DMS114 treated with DMSO at 0.1 percent for 48 hours (cell line): ENCODE results near the gene CYP2R1.

ENCODE experiments used
- DNase-seq: peaks from one replicate; lab custom pipeline; 2025; ENCODE audit not compliant: unreplicated experiment; lab: John Stamatoyannopoulos, UW

Gene CYP2R1, protein sequence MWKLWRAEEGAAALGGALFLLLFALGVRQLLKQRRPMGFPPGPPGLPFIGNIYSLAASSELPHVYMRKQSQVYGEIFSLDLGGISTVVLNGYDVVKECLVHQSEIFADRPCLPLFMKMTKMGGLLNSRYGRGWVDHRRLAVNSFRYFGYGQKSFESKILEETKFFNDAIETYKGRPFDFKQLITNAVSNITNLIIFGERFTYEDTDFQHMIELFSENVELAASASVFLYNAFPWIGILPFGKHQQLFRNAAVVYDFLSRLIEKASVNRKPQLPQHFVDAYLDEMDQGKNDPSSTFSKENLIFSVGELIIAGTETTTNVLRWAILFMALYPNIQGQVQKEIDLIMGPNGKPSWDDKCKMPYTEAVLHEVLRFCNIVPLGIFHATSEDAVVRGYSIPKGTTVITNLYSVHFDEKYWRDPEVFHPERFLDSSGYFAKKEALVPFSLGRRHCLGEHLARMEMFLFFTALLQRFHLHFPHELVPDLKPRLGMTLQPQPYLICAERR

DNA sequence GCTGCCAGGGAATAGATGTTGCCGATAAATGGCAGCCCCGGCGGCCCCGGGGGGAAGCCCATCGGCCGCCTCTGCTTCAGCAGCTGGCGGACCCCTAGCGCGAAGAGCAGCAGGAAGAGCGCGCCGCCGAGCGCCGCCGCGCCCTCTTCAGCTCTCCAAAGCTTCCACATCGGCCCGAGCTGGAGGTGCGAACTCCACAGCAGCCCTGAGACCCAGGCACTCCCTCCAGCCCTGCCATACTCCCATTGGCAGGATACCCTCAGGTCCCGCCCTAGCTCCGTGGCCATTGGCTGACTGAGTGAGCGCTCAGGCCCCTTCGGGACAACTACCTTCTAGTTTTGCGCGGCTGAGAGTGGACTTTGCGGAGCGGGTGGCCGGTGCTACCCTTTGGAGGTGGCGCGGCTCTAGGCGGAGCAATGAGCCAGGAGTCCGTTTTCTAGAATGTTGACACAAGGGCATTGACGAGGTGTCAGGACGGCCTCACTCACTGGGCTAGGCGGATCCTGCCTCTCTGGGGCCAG is at the start of gene CYP2R1:
TSS of gene CYP2R1 (minus strand) at position 196 of the 521 bp plus-strand sequence. CDS start at position 170, 26 bp downstream.
- DNase-seq = peak; percentile 87

DNA sequence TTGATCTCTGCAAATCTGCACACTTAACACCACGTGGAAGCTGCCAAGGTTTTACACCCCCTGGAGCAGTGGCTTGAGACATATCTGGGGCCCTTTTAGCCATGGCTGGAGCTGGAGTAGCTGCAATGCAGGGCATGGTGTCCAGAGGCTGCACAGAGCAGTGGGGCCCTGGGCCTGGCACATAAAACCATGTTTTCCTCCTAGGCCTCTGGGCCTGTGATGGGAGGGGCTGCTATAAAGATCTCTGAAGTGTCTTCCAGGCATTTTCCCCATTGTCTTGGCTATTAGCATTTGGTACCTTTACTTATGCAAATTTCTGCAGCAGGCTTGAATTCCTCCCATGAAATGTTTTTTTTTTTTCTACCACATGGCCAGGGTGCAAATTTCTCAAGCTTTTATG is 46.9 kb upstream of the CYP2R1 start:
- no peak for DNase-seq

DNA sequence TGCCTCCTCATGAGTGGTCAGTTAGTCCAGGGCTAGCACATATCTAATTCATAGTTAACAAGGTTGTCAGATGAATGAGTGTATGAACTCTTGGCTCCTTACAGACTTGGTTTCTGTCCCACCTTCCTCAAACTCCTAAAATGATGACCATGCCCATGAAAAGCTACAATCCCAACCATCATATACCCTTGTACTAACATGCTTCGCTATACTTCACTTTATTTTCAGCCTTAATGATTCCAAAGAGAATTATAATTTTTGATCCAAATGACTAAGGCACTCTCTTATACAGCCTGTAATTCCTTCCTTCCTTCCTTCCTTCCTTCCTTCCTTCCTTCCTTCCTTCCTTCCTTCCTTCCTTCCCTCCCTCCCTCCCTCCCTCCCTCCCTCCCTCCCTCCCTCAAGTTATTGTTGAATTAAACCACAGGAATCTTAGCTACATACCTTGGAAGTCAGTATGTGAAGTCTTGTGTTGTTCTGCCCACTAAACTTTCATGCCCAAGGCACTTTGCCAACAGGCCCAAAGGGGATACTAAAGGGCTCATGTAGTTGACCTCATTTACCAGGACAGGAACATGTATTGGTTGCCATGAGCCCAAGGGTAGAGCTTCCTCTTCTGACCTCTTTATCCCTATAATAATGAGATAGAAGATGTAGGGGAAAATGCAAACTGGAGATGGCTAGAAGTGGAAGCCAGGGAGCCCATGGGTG is 42.8 kb upstream of the CYP2R1 start:
- DNase-seq = no peak

DNA sequence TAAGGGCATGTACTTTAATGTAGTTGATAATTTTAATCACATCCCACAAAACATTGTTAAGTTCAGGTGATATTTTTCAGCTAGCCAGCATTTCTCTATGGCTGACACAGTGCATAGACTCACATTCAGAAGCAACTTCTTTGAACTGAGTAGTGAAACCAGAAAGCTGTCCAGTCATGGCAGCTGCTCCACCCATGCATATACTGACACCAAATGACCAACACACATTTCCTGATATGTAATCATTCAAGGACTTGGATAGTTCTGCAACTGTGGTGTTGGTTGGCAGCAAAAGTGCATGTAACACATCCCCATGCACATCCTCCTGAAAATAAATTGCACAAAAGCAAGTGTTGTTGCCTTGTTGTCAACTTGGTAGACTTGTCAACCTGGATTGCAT is 40.4 kb upstream of the CYP2R1 start:
- no peak for DNase-seq

DNA sequence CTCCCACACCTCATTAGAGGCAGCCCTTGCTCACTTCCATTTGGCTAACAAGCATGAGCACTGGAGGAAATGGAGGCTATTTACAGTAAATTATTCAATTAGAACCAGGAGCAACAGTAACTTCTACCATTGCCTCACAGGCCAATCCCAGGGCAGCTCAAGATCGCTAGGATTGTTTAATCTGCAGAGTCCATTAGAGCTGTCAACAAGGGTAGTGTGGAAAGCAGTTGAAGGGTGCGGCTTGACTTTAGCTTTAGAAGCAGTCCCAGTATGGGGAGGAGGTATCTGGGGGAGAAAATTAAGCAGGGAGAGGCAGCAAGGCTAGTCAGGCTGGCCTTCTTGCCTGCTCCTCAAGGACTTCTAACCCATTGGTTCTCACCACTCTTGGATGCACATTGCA is 38.3 kb upstream of the CYP2R1 start:
- DNase-seq = no peak

DNA sequence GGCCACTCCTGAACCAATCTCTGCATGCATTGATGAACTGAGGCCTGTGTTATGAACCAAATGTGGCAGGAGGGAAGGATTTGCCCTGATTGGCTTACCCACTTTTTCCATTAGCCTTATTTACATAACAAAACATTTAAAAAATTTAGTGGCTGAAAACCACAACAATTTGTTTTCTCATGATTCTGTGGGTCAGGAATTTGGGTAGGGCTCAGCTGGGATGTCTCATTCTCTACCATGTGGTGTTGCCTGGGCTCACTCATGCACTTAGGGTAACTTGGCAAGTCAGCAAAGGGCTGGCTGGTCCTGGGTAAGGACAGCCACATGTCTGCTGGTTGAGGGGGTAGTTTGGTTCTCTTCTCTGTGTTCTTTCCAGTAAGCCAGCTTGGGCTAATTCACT is 35.1 kb upstream of the CYP2R1 start:
- no peak for DNase-seq

DNA sequence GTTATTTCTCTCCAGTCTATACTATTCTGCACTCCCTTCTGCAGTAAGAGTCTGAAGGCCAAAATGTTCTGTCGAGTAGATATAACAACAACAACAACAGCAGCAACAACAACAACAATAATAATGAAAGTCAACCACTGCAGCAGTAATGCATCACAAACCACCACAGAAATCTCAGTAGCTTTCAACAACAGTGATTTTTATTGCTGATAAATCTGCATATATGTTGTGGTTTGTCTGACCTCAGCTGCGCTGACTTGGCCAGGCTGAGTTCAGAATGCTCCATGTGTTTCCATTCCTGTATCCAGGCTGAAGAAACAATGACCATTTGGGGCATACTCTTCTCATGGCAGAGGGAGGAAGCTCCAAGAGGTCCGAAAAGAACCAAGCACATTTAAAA is 32.3 kb upstream of the CYP2R1 start:
- DNase-seq = no peak

DNA sequence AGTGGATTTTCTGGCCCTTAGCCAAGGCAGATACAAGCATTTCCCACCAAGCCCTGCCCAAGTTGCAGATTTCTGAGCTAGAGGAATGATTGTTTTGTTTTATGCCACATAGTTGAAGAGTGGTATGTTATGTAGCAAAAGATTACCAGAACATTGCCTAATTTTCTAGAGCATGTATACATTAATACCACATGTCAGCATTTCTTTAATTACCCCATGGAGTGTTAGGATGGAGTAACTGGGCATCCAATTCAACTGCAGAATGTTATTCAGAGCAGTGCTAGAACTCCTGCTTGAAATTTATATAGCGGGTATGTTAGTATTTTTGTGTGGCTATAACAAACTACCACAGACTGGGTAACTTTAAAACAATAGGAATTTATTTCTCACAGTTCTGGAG is 24.4 kb upstream of the CYP2R1 start:
- DNase-seq = no peak

DNA sequence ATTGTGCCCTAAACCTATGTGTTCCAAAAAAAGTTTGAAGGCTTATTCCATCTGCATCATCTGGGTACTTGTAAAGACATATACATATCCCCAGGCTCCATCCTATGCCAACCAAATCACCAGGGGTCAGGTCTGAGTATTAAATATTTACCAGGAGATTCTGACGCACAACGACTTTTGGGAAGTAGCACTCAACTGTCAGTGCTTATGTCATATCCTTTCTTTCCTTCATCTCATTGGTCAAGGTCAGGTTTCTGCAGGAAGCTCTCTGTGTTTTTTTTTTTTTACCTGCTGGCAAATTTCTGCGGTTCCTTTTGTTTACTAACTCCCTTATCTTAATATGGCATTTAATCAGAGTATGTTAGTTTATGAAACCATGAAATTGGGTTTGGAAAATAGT is 22.5 kb upstream of the CYP2R1 start:
- no peak for DNase-seq

DNA sequence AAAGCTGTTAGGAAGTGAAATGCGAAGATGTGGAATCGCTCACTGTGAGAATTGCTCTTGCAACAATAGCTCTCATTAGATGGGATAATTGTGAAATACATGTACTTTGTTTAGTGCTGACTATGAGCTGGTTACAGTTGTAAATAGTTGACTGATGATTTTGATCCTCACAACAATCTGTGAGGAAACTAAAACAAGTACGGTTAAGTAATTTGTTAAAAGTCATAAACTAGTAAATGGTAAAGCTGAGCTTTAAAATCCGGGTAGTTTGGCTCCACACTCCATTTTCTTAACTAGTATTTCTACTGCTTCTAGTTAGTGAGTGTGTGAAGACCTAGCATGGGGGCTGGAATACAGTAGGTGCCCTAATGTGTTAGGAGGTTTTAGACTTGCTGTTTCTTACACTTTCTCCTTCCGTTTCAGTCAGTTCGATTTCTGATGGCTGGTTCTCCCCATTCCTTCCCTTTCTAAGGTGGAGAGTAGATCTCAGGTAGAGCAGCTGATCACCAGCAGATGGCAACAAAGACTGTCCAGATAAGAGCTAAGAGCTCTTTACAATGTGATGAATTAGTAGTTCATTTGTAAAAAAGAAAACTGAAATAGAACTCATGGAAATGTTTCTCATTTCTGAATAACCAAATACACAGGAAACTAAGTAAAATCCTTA is 16.3 kb upstream of the CYP2R1 start:
- DNase-seq = peak; percentile 36

DNA sequence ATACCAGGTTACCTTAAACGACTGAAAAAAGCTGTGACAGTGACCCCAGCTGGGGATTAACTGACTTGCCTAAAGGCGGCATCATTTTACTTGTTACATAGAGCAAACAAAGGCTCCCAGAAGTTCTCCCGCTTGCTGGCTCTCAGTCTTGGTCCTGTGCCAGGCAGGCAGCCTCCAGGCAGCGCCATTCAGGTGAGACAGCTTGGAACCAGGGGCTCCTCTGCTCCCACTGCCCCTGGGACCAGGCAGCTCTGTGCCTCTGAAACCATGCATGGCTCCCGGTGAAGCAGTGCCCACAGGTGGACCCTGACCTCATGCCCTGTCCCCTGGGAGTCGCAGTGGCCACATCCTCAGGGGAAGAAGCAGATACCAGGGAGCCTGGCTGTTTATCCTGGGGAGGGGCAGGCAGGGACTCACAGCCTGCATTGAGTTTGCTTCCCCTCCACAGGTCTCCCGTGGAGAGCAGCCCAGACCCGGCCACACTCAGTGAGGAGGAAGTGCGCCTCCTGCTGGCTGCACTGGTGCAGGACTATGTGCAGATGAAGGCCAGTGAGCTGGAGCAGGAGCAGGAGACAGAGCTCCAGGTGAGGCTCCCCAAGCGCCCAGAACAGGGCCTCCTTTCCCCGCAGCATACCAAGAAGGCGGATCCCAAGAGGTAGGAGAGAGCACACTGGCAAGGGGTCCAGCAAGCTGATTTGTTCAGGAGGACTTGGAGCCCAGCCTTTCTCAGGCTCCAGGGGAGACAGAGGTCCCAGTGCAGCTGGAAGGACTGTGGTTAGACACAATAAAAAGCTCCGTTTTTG is 15.6 kb upstream of the CYP2R1 start:
- DNase-seq = peak; percentile 21

DNA sequence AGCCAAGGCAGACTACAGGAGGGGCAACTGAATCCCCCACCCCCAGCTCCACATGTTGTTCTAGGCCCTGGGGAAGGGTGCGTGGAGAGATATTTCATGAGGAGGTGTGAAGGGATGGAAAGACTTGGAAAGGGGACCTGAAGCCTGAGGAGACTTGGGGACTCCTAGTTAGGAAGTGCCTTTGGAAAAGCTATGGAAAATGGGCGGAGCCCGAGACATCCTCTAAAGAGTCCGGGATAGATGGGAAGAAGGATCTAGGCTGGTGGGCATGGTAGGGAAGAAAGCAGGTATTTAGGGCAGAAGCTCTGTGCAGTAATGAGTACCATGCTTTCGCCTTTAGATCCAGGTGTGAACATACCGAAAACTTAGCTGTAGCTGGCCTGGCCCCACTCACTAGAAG is 15.0 kb upstream of the CYP2R1 start:
- DNase-seq = no peak

DNA sequence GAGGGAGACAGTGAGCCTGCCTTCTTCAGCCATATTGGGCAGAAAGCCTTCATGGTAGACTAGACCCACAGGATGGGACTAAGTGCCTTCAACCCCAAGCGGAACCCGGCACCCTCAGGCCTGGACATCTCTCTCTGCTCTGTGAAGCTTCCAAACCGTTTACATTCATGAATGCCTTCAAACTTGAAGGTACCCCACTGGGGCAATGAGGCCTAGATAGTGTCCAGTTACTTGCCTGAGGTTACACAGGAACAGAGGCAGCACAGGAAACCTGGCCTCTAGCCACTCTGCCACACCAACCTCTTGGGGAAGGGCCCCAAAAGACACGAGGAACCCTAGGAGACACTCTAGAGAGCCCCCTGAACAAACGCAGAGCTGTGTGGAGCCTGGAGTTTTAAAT is 14.5 kb upstream of the CYP2R1 start:
- DNase-seq = no peak

DNA sequence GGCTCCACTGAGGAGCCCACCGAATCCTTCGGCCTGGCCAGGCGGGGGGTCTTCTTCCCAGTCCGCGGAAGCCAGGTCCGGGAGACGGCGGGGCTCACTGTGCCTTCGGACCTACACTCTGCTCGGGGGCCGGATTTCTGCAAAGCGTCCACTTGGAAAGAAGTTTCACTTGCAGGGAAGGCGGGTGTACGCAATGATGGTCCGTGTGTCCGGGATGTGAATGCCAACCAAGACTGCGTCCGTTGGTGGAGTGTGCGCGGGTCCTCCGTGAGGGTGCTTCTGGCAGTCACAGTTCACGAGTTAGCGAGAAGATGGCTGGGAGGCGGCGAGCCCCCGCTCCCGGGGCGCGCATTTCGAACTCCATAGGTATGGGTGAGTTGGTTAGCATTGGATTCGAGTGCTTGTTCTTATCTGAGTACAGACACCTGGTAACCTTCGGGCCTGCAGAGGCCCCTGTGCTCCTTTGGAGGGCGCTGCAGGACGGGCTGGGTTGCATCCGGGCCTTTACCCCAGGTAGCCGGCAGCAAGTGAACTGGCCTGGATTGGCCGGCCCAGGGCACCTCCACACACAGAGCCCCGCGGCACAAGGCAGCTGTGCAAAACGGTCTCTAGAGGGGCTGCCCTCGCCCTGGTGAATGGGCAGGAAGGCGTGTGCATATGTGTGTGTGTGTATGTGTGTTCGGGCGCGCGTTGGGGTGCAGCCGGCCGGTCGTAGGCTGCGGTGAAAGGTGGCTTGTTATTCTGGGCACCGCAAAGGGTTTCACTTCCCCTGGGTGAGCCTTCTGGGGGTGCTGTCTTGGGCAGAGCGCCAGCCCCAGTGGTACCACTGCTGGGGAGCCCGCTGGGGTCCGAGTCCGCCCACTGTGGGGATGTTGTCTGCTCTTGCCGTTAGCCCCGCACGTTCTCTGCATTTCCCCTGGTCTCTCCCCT is 13.3 kb upstream of the CYP2R1 start:
- DNase-seq = no peak

DNA sequence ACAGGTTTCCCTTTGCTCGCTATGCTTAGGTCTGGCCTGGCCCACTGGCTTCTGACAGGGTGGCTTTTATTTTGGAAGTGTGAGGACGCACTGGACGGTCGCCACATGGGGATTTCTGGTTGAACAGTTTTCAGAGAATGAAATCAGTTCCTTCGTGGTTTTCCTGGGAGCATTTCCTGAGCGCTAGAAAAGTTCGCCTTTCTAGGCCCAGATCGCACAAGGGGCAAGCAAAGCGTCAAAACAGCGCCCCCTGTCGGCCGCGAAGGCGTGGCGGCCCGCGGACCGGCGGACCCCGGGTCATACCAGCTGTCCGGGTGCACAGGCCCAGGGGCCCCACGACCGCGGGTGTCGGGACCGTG is 12.7 kb upstream of the CYP2R1 start:
- no peak for DNase-seq

DNA sequence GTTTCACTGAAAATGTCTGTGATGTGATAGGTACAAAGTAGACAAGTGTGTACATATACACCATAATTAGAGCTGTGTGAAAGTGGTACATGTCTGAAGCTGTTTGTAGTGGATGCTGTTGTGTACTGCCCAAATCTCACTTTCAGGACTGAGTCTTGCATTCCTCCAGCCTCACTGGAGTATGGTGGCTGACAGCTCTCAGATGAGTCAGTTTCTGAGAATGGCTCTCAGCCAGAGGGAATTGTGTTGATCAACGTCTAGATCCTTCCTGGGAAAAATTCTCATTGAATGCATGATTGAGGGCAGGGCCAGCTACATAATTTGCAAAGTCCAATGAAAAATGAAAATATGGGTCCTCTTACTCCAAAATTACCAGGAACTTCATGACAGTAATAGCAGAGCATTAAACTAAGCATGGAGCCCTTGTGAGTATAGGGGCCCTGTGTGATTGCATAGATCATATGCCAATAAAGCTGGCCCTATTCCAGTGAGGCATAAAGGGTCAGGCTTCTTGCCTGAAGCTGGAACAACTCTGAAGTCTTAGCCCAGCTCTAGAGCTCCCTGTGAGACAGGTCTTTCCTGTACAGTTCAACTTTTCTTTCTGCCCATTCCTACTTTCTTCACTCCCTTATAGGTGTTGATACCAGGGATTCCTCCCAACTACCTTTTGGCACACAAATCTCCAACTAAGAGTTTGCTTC is 10.8 kb upstream of the CYP2R1 start:
- DNase-seq = no peak

DNA sequence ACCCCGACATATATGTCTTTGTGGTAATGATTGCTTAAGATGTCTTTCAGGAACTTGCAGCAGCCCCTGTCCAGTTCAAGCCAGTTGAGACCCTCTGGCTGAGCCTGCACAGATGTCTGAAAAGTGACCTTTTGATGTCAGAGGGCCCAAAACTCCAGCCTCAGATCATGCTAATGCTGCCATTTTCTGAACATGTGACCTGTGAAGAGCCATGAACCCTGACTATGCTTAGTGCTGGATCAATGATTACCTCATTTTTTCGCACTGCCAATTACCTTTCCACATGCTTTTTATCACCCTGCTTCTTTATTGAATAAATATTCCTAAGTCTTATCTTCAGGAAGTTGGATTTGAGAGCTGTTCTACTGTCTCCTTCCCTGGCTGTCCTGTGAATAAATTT is 6.9 kb upstream of the CYP2R1 start:
- DNase-seq = no peak

DNA sequence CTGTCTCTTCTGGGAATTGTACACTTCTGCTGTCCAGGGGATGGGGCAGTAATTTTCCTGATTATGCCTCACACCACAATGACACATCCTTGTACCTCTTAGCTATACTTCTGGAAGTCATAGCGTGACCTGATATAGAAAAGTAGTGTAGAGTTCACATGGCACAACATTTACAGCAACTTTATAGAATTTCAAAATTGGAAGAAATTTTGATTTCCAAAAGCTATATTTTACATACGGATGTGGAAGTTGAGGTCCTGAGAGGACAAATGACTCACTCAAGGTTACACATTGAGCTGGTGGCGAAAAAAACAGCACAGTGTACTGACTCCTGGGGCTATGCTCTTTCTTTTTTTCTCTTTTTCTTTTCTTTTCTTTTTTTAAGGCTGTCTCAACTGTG is 6.3 kb upstream of the CYP2R1 start:
- no peak for DNase-seq
